Endodermal cell (in vitro differentiated cells): ENCODE data around the gene SYNPO2. TPM values are rescaled to one million over a fixed set of nuclear protein-coding genes. Genes with fewer than 3 reads are reported as not detected.

ENCODE experiments used
- DNase-seq: peaks from one replicate; pipeline ENCODE4 v3.0.0-alpha.2; 2017
- H3K27ac ChIP-seq: 2 replicates; pipeline ENCODE4 v1.5.1; 2013; ENCODE audit warnings: mild to moderate bottlenecking, low read depth, low read length, moderate library complexity
- H3K27me3 ChIP-seq: 2 replicates; pipeline ENCODE4 v1.6.1; 2013; ENCODE audit warnings: mild to moderate bottlenecking, low read length, moderate library complexity; ENCODE audit not compliant: insufficient read depth, control insufficient read depth, poor library complexity, severe bottlenecking
- H3K36me3 ChIP-seq: 2 replicates; pipeline ENCODE4 v1.7.0; 2013; ENCODE audit warnings: mild to moderate bottlenecking, low read length, moderate library complexity; ENCODE audit not compliant: control insufficient read depth, insufficient read depth
- H3K4me1 ChIP-seq: one replicate; pipeline ENCODE4 v1.7.0; 2013; ENCODE audit warnings: low read length; ENCODE audit not compliant: control insufficient read depth, insufficient read depth
- H3K4me3 ChIP-seq: 2 replicates; pipeline ENCODE4 v1.5.1; 2013; ENCODE audit warnings: mild to moderate bottlenecking, low read length, moderate library complexity
- H3K9ac ChIP-seq: 2 replicates; pipeline ENCODE4 v1.6.1; 2013; ENCODE audit warnings: mild to moderate bottlenecking, low read length, moderate library complexity; ENCODE audit not compliant: poor library complexity, severe bottlenecking; ENCODE audit errors: extremely low read depth
- H3K9me3 ChIP-seq: 2 replicates; pipeline ENCODE4 v1.6.1; 2013; ENCODE audit warnings: mild to moderate bottlenecking, low read length, moderate library complexity; ENCODE audit not compliant: control insufficient read depth
- H3K27ac Mint-ChIP-seq: 2 replicates; pipeline ENCODE4 v1.8.0; 2020; ENCODE audit warnings: mixed read lengths
- H3K27me3 Mint-ChIP-seq: 2 replicates; pipeline ENCODE4 v1.8.0; 2021; ENCODE audit warnings: mild to moderate bottlenecking, mixed read lengths; ENCODE audit not compliant: insufficient read depth
- H3K36me3 Mint-ChIP-seq: 2 replicates; pipeline ENCODE4 v1.8.0; 2020; ENCODE audit warnings: low read depth, mixed read lengths
- H3K4me1 Mint-ChIP-seq: 2 replicates; pipeline ENCODE4 v1.8.0; 2020; ENCODE audit warnings: mixed read lengths
- H3K4me3 Mint-ChIP-seq: 2 replicates; pipeline ENCODE4 v1.8.0; 2020; ENCODE audit warnings: mild to moderate bottlenecking, moderate library complexity, mixed read lengths
- H3K9me3 Mint-ChIP-seq: 2 replicates; pipeline ENCODE4 v1.8.0; 2020; ENCODE audit warnings: mild to moderate bottlenecking, mixed read lengths
- CTCF ChIP-seq: fragments of 200-600 bp; sonication (generic); conservative IDR thresholded peaks from 2 replicates; pipeline ENCODE4 v1.5.0; 2021; ENCODE audit warnings: antibody characterized with exemption, mild to moderate bottlenecking
- WGBS, 2 experiments: methylation state at CpG; one replicate each; pipeline versions ENCODE4 v1.1.5 to v1.1.7; 2013; ENCODE audit warnings: missing lambda C conversion rate in 2 of 2, mixed read lengths in 1 of 2; ENCODE audit not compliant: insufficient coverage in 1 of 2, insufficient read length in 1 of 2; 5-methylcytosine and 5-hydroxymethylcytosine counted together
- total RNA-seq, 2 donors: library from RNA; stranded (reverse); fragmentation: NEBNext Ultra II Directional in 1 of 2; extraction: Animal tissue kit (Norgen Biotek cat#: 25700) in 1 of 2; gene quantifications; 2 replicates in 1 of 2; 3 replicates in 1 of 2; pipeline ENCODE4 v1.2.1, GENCODE V29; 2021

Gene SYNPO2
- total RNA-seq, 2 donors from 2014 or later = 0.09 to 0.37 TPM

GRCh38 chr4:119037709-119038108 lies 149.1 kb downstream of the SYNPO2 start:
- H3K36me3 ChIP-seq = no peaks in the 10 kb centered on the region
- peaks cover 10% of the 10 kb centered on the region for H3K4me1 ChIP-seq
- H3K9me3 ChIP-seq = no peaks in the 10 kb centered on the region
- Mint-ChIP-seq H3K27ac (no peak overlapping the region), H3K4me3 (no peak overlapping the region), H3K36me3 (no peaks in the 10 kb centered on the region), H3K9me3 (no peaks in the 10 kb centered on the region), H3K4me1 (peaks cover 26% of the 10 kb centered on the region), H3K27me3 (no peaks in the 10 kb centered on the region)
- no peak overlapping the region for H3K27ac ChIP-seq
- no peaks in the 10 kb centered on the region for H3K27me3 ChIP-seq
- no peak overlapping the region for H3K4me3 ChIP-seq
- H3K9ac ChIP-seq = no peak overlapping the region
- WGBS, 2 experiments = 92% methylated on average over 1 of the region's 1 CpG; no CpG with 5 or more reads in 1 of the 2 experiments
- DNase-seq = no peak
- no peak for TF ChIP-seq CTCF

GRCh38 chr4:119038116-119038841 lies 149.6 kb downstream of the SYNPO2 start:
- H3K9me3 Mint-ChIP-seq = no peaks in the 10 kb centered on the region
- WGBS, 2 experiments = 93% methylated on average over 3 to 5 of the region's 5 CpGs
- no peak for TF ChIP-seq CTCF
- Histone ChIP-seq H3K36me3 (no peaks in the 10 kb centered on the region), H3K9me3 (no peaks in the 10 kb centered on the region), H3K9ac (no peak overlapping the region), H3K4me1 (peaks cover 10% of the 10 kb centered on the region), H3K27ac (no peak overlapping the region), H3K4me3 (no peak overlapping the region), H3K27me3 (no peaks in the 10 kb centered on the region)
- H3K4me3 Mint-ChIP-seq = no peak overlapping the region
- H3K27me3 Mint-ChIP-seq = no peaks in the 10 kb centered on the region
- H3K27ac Mint-ChIP-seq = no peak overlapping the region
- H3K36me3 Mint-ChIP-seq = no peaks in the 10 kb centered on the region
- no peak for DNase-seq
- H3K4me1 Mint-ChIP-seq = peaks cover 32% of the 10 kb centered on the region

GRCh38 chr4:119039160-119039559 lies 150.5 kb downstream of the SYNPO2 start:
- H3K9me3 ChIP-seq = no peaks in the 10 kb centered on the region
- no peaks in the 10 kb centered on the region for H3K36me3 ChIP-seq
- H3K4me1 ChIP-seq = peaks cover 10% of the 10 kb centered on the region
- no peaks in the 10 kb centered on the region for H3K27me3 ChIP-seq
- Mint-ChIP-seq H3K27ac (no peak overlapping the region), H3K9me3 (no peaks in the 10 kb centered on the region), H3K27me3 (no peaks in the 10 kb centered on the region), H3K36me3 (no peaks in the 10 kb centered on the region), H3K4me3 (no peak overlapping the region), H3K4me1 (peaks cover 34% of the 10 kb centered on the region)
- H3K9ac ChIP-seq = no peak overlapping the region
- DNase-seq = no peak
- 94 to 100% methylated on average over 1 of the region's 1 CpG for WGBS, 2 experiments
- TF ChIP-seq CTCF = no peak
- no peak overlapping the region for H3K4me3 ChIP-seq
- no peak overlapping the region for H3K27ac ChIP-seq
